ENCODE data around the gene GIPC2.

GIPC2 gene

DNA sequence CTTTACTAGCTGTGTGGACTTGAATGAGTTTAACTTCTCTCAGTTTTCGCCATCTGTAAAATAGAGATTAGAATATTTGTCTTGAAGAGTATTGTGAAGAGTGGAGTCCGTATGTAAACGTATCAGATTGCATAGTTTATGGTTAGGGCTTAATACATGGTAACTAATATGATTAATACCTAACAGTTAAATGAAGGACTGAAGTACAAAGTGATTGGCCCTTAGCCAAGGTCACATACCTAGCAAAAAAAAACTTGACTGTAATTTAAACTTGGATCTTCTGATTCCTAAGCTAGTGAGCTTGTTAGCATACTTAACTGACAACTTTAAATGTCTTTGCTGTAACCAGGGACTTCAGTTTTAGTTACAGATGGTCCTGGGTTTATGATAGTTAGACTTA lies 1.9 kb downstream of the GIPC2 start:
- Histone ChIP-seq H3K4me3 (ENCODE audit: low read depth, low read length) (no peak overlapping the region), H3K4me1 (no peaks in the 10 kb centered on the region), H3K9me3 (no peaks in the 10 kb centered on the region), H3K36me3 (no peaks in the 10 kb centered on the region), H3K27me3 (peaks cover 15% of the 10 kb centered on the region)
- DNase-seq: no peak
- TF ChIP-seq, protein P1, sequence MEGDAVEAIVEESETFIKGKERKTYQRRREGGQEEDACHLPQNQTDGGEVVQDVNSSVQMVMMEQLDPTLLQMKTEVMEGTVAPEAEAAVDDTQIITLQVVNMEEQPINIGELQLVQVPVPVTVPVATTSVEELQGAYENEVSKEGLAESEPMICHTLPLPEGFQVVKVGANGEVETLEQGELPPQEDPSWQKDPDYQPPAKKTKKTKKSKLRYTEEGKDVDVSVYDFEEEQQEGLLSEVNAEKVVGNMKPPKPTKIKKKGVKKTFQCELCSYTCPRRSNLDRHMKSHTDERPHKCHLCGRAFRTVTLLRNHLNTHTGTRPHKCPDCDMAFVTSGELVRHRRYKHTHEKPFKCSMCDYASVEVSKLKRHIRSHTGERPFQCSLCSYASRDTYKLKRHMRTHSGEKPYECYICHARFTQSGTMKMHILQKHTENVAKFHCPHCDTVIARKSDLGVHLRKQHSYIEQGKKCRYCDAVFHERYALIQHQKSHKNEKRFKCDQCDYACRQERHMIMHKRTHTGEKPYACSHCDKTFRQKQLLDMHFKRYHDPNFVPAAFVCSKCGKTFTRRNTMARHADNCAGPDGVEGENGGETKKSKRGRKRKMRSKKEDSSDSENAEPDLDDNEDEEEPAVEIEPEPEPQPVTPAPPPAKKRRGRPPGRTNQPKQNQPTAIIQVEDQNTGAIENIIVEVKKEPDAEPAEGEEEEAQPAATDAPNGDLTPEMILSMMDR (IDR thresholded peaks at IDR 0.05; ENCODE audit: low read depth, low read length): no peak

DNA sequence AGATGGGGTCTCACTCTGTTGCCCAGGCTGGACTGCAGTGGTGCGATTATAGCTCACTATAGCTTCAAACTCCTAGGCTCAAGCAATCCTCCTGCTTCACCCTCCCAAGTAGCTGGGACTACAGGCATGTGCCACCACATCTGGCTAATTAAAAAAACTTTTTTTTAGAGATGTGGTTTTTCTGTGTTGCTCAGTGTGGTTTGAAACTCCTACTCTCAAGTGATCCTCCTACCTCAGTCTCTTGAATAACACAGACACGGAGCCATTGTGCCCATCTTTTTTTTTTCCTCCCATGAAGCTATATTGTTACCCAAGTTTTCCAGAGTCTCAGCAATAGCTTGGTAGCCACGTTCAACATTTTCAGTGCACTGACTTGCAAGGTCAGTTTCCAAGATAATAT lies 2.7 kb downstream of the GIPC2 start:
- DNase-seq: no peak
- Histone ChIP-seq H3K27me3 (peaks cover 15% of the 10 kb centered on the region), H3K36me3 (no peaks in the 10 kb centered on the region), H3K4me3 (ENCODE audit: low read depth, low read length) (no peak overlapping the region), H3K4me1 (no peaks in the 10 kb centered on the region), H3K9me3 (no peaks in the 10 kb centered on the region)
- TF ChIP-seq, protein P1 (IDR thresholded peaks at IDR 0.05; ENCODE audit: low read depth, low read length): no peak

DNA sequence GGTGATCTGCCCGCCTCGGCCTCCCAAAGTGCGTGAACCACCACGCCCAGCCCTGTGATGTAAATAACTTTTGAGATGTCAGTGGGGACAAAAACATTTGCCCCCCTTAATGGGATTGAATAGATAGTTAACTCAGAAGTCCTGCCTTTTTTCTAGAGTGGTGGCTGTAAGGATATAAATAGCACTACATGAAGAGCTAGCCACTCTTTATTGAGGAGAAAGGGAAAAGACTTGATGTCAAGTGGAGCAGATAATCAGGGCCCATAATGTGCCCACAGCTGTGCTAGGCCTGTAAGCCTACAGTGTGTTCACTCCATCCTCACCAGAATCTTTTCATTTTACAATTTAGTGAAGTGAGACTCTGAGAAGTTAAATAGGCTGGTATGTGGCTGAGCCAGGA lies 3.6 kb downstream of the GIPC2 start:
- no peaks in the 10 kb centered on the region for H3K9me3 ChIP-seq
- H3K4me1 ChIP-seq: no peaks in the 10 kb centered on the region
- H3K27me3 ChIP-seq: peaks cover 15% of the 10 kb centered on the region
- no peak overlapping the region for H3K4me3 ChIP-seq (ENCODE audit: low read depth, low read length)
- TF ChIP-seq, protein P1 (IDR thresholded peaks at IDR 0.05; ENCODE audit: low read depth, low read length): no peak
- no peak for DNase-seq
- no peaks in the 10 kb centered on the region for H3K36me3 ChIP-seq

DNA sequence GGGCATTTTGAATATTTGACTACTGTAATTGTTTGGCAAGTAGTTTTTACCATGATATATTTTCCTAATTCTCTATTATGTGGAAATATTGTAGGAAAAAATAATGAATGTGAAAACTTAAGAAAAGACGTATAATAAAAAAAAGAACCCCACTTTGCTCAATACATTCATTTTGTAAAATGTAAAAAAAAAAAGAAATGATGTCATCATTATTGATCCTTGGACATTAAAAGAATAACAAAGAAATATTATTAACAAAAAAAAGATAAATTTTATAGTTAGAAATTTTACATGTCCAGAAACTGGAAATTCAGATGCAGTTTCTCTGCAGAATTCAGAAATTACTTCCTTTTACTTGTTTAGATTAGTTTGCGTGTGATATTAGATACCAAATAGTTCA lies 5.2 kb downstream of the GIPC2 start:
- Histone ChIP-seq H3K4me3 (ENCODE audit: low read depth, low read length) (no peak overlapping the region), H3K4me1 (no peaks in the 10 kb centered on the region), H3K27me3 (peaks cover 9% of the 10 kb centered on the region), H3K9me3 (no peaks in the 10 kb centered on the region), H3K36me3 (no peaks in the 10 kb centered on the region)
- DNase-seq: no peak
- TF ChIP-seq, protein P1 (IDR thresholded peaks at IDR 0.05; ENCODE audit: low read depth, low read length): no peak

DNA sequence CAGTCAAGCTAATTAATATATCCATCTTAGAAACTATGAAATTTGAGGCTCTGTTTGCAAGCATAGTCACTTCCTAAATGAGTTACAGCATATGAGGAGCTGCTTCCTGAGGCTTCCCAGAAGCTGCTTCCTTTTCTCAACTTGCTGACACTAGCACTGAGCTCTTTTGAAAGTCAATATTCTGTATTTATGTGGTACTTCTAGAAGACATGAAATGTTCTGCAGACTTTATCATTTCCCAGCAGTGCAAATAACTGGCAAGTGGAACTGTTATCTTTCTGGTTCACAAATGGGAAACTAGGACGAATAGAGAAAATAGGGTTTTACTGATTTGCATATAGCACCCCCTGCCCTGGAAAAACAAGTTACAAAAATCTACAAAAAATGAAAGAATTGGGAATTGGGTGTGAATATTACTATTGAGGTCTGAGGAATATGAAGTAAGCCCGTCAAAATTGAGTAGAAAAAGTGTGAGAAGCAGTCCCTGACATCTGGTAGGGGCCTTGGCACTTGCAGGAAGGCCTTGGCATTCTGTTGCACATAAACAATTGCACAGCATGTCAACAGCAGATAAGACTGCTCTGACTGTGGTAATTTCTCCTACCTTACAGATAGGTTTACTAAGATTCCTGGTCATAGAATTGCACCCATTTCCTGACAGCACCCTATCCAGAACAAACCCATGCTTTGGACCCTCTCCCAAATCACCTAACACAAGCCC lies 7.1 kb downstream of the GIPC2 start:
- no peaks in the 10 kb centered on the region for H3K27me3 ChIP-seq
- no peaks in the 10 kb centered on the region for H3K36me3 ChIP-seq
- H3K4me1 ChIP-seq: no peaks in the 10 kb centered on the region
- H3K4me3 ChIP-seq (ENCODE audit: low read depth, low read length): no peak overlapping the region
- no peaks in the 10 kb centered on the region for H3K9me3 ChIP-seq
- TF ChIP-seq, protein P1 (IDR thresholded peaks at IDR 0.05; ENCODE audit: low read depth, low read length): no peak
- no peak for DNase-seq

DNA sequence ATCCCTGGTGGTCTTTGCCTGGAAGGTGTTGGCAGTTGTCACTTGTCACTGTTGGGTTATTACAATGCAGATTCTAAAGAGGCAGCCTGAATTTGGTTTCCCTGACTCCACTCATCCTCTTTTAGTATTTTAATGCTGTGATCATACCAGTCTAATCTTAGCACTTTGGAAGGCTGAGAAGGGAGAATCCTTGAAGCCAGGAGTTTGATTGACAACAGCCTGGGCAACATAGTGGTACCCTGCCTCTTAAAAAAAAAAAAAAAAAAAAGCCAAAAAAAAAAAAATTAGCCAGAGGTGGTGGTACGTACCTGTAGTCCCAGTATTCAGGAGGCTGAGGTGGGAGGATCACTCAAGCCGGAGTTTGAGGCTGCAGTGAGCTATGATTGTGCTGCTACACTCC lies 7.7 kb downstream of the GIPC2 start:
- DNase-seq: no peak
- H3K36me3 ChIP-seq: no peaks in the 10 kb centered on the region
- no peaks in the 10 kb centered on the region for H3K9me3 ChIP-seq
- no peak overlapping the region for H3K4me3 ChIP-seq (ENCODE audit: low read depth, low read length)
- no peaks in the 10 kb centered on the region for H3K27me3 ChIP-seq
- no peaks in the 10 kb centered on the region for H3K4me1 ChIP-seq
- TF ChIP-seq, protein P1 (IDR thresholded peaks at IDR 0.05; ENCODE audit: low read depth, low read length): no peak
